Ovary (tissue), 9 donors: ENCODE data around the gene AFAP1L1. TPM values are rescaled to one million over a fixed set of nuclear protein-coding genes. Genes with fewer than 3 reads are reported as not detected.

Source experiments
- DNase-seq, 5 donors: peaks; one replicate each; pipeline ENCODE4 v3.0.0-alpha.2; 2019 to 2020
- H3K27ac ChIP-seq, 2 donors: fragments of 200-600 bp; one replicate each; pipeline versions ENCODE4 v1.5.1 to v1.8.0; 2019 to 2022
- H3K27me3 ChIP-seq: fragments of 200-600 bp; one replicate; pipeline ENCODE4 v1.8.0; 2022
- H3K36me3 ChIP-seq: fragments of 200-600 bp; sonication (generic); one replicate; pipeline ENCODE4 v1.5.1; 2019
- H3K4me1 ChIP-seq: one replicate; pipeline ENCODE4 v1.8.1; 2013; ENCODE audit warnings: mild to moderate bottlenecking, moderate library complexity; ENCODE audit not compliant: insufficient read depth
- H3K4me3 ChIP-seq: fragments of 200-600 bp; sonication (generic); one replicate; pipeline ENCODE4 v1.5.1; 2017
- H3K9me3 ChIP-seq, 2 donors: fragments of 200-600 bp in 1 of 2; sonication (generic) in 1 of 2; one replicate each; pipeline versions ENCODE4 v1.5.1 to v1.8.1; 2013 to 2019; ENCODE audit warnings: mild to moderate bottlenecking in 1 of 2, moderate library complexity in 1 of 2
- EP300 ChIP-seq: sonication (generic); formaldehyde crosslinking; IDR thresholded peaks from one replicate; pipeline ENCODE4 v1.6.1; 2017; ENCODE audit warnings: antibody characterized with exemption
- POLR2A ChIP-seq: fragments of 450-650 bp; IDR thresholded peaks from one replicate; pipeline ENCODE4 v1.6.1; 2017; ENCODE audit warnings: antibody characterized with exemption, mild to moderate bottlenecking, moderate library complexity
- WGBS, 3 donors: extraction: QIAGEN DNeasy Blood & Tissue Kit in 1 of 3; methylation state at CpG; one replicate each; pipeline versions ENCODE4 v1.1.5 to v1.1.7; 2013 to 2017; 5-methylcytosine and 5-hydroxymethylcytosine counted together
- intact Hi-C, 4 donors: fragments of 100-400 bp; cut with DNase I; formaldehyde crosslinking; loops; one replicate each; pipeline versions ENCODE4 v1.11.0 to v1.15.1; 2022 to 2023
- polyA plus RNA-seq, 2 donors: library from polyadenylated mRNA; stranded (reverse); fragments of 200-250 nt in 1 of 2; fragments of 350-450 nt in 1 of 2; fragmentation: Illumina TruSeq in 1 of 2; extraction: RNeasy Lipid Tissue Mini Kit (QIAGEN cat#74804) in 1 of 2; gene quantifications; one replicate each; pipeline ENCODE4 v1.2.3, GENCODE V29; 2013 to 2014
- total RNA-seq, 7 donors: library from RNA; depleted of rRNA in 2 of 7; stranded (reverse); fragments of >200 nt in 2 of 7; fragmentation: NEBNext Ultra II Directional in 3 of 7; extraction: Animal tissue kit (Norgen Biotek cat#: 25700) in 3 of 7; gene quantifications; one replicate each; pipeline versions ENCODE4 v1.1.0 to v1.2.4, GENCODE V29; 2016 to 2023
- TF ChIP-seq, protein P1 (sequence below), 3 donors: fragments of 450-650 bp in 2 of 3; fragments of 200-600 bp in 1 of 3; IDR thresholded peaks; one replicate each; pipeline versions ENCODE4 v1.5.1 to v1.8.0; 2016 to 2022; ENCODE audit warnings: antibody characterized with exemption in 3 of 3, mild to moderate bottlenecking in 1 of 3
- donor health status: DM: no; HTN: no; CAD: no; lungs with moderate emphysema.
- donor health status: DM: no; HTN: no; CAD: no.
- donor health status: Bipolar disorder and iron deficiency.
- donor health status: DM: yes; HTN: yes; CAD: no.
- donor health status: DM: no; HTN: no; CAD: no.
- donor health status: DM: yes; HTN: yes; CAD: no.

AFAP1L1 gene
- total and polyA plus RNA-seq, 9 donors = 3.2 to 17.8 (median 8.3) TPM

DNA sequence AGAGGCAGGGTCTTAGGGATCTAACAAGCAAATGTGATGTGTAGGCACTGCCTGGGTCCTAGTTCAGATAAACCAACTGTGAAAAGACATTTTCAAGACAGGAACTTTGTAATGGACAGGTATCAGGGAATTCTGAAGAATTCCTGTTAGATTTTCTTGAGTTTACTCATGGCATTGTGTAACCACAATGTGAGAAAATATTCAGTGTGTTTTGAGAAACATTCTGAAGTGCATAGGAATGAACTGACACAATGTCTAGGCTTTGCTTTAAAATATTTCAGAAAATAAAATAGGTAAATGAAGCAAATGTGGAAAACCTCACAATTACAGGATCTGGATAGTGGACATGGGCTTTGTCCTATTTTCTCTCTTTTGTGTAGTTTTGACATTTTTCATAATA, 15.2 kb upstream of the AFAP1L1 start:
- Histone ChIP-seq H3K36me3 (no peaks in the 10 kb centered on the region), H3K4me3 (no peak overlapping the region), H3K27me3 (no peaks in the 10 kb centered on the region), H3K27ac (no peak overlapping the region), H3K9me3 (no peaks in the 10 kb centered on the region), H3K4me1 (no peaks in the 10 kb centered on the region)
- no peak for DNase-seq
- TF ChIP-seq POLR2A (no peak), EP300 (no peak)
- TF ChIP-seq, protein P1, sequence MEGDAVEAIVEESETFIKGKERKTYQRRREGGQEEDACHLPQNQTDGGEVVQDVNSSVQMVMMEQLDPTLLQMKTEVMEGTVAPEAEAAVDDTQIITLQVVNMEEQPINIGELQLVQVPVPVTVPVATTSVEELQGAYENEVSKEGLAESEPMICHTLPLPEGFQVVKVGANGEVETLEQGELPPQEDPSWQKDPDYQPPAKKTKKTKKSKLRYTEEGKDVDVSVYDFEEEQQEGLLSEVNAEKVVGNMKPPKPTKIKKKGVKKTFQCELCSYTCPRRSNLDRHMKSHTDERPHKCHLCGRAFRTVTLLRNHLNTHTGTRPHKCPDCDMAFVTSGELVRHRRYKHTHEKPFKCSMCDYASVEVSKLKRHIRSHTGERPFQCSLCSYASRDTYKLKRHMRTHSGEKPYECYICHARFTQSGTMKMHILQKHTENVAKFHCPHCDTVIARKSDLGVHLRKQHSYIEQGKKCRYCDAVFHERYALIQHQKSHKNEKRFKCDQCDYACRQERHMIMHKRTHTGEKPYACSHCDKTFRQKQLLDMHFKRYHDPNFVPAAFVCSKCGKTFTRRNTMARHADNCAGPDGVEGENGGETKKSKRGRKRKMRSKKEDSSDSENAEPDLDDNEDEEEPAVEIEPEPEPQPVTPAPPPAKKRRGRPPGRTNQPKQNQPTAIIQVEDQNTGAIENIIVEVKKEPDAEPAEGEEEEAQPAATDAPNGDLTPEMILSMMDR (IDR thresholded peaks at IDR 0.05) = no peak
- intact Hi-C loops = no loop called here

DNA sequence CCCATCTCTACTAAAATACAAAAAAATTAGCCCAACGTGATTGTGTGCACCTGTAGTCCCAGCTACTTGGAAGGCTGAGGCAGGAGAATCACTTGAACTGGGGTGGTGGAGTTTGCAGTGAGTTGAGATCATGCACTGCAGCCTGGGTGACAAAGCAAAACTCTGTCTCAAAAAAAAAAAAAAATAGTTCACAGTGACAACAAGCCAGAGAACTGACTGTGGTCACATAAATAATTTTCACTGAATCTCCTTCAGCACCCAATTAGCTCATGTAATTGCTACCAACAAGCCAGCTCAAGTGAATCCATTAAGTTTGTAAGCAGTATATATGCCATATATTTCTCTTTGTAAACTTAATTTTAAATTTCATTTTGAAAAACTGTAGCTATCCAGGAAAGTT, 14.5 kb upstream of the AFAP1L1 start:
- TF ChIP-seq, protein P1 (IDR thresholded peaks at IDR 0.05) = no peak
- no peak for TF ChIP-seq EP300
- no peak for TF ChIP-seq POLR2A
- no peak for DNase-seq
- Histone ChIP-seq H3K9me3 (no peaks in the 10 kb centered on the region), H3K4me1 (no peaks in the 10 kb centered on the region), H3K36me3 (no peaks in the 10 kb centered on the region), H3K27me3 (no peaks in the 10 kb centered on the region), H3K4me3 (no peak overlapping the region), H3K27ac (no peak overlapping the region)
- intact Hi-C loops = no loop called here
- 51 to 87% (median 65%) methylated on average over 1 of the region's 1 CpG for WGBS, 3 donors

DNA sequence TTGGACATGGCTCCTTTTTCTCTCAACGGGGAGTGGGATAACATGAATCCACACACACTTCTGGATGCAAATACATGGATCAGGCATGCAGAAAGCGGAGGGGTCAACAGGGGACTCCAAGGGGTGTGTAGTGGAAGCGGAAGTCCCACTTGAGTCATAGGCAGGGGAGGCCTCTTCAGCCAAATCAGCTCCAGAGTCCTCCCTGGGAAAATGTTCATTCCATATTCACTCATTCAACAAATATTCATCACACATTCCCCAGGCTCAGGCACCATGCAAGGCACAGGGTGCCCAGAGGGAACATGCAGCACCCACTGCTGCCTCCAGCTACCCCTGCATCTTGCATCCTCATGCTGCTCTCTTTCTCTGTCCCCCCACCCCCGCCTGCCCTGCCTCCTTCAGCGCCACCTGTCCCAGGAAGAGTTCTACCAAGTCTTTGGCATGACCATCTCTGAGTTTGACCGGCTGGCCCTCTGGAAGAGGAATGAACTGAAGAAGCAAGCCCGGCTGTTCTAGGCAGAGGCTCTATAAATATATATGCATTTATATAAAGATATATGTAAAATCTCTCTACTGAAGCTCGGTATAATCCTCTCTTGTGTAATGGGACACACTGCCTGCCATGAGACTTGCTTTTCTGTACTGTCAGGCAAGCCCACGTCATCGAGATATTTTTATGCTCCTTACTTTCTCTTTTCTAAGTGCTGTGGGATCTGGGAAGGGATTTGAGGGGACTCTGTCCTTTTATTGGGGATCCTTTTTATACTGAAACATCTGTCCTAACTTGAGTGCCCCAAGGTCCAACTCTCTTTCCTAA, 13.6 kb upstream of the AFAP1L1 start:
- DNase-seq = no peak
- H3K4me1 ChIP-seq = no peaks in the 10 kb centered on the region
- intact Hi-C loops = no loop called here
- TF ChIP-seq, protein P1 (IDR thresholded peaks at IDR 0.05) = no peak
- TF ChIP-seq POLR2A (no peak), EP300 (no peak)
- H3K27me3 ChIP-seq = no peaks in the 10 kb centered on the region
- H3K4me3 ChIP-seq = no peak overlapping the region
- no peaks in the 10 kb centered on the region for H3K36me3 ChIP-seq
- no peak overlapping the region for H3K27ac ChIP-seq
- no peaks in the 10 kb centered on the region for H3K9me3 ChIP-seq
- 75 to 80% (median 77%) methylated on average over 10 of the region's 10 CpGs for WGBS, 3 donors

DNA sequence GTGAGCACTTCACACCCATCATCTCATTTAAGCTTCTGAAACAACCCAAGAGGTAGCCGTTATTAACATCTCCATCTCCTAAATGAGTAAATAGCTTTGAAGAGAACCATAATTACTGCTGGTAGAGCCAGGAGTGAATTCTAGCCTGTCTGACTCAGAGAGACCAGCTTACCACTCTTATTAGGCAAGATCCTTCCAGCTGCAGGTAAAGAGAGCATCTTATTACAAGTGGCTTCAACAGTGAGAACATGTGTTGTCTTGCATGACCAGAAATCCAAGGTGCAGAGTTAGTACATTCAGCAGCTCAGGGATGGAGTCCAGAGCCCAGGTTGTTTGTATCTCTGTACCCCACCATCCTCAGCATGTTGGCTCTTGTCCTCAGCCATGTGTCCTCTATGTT, 10.9 kb upstream of the AFAP1L1 start:
- WGBS, 3 donors = 81 to 87% (median 82%) methylated on average over 1 of the region's 1 CpG
- Histone ChIP-seq H3K9me3 (no peaks in the 10 kb centered on the region), H3K36me3 (no peaks in the 10 kb centered on the region), H3K4me3 (no peak overlapping the region), H3K4me1 (no peaks in the 10 kb centered on the region), H3K27me3 (no peaks in the 10 kb centered on the region), H3K27ac (no peak overlapping the region)
- intact Hi-C loops = no loop called here
- DNase-seq = no peak
- no peak for TF ChIP-seq POLR2A
- TF ChIP-seq, protein P1 (IDR thresholded peaks at IDR 0.05) = no peak
- no peak for TF ChIP-seq EP300
